HFF-Myc (cell line): Measurements from ENCODE around the gene FBLN7.
"Not testable (repeated sequence)": the region's sequence is repeated elsewhere in the genome, so short reads cannot be mapped to it uniquely, and the experiment has no call there.

ENCODE experiments used
- DNase-seq: peaks from one replicate; pipeline ENCODE4 v3.0.0-alpha.2; 2011; ENCODE audit warnings: low read depth; ENCODE audit errors: extremely low read depth
- H3K4me3 ChIP-seq: replicated peaks from 2 replicates; pipeline ENCODE4 v1.5.1; 2011; ENCODE audit warnings: low read depth, mild to moderate bottlenecking, control low read depth, low read length
- TF ChIP-seq, protein P1 (sequence below): IDR thresholded peaks from 2 replicates; pipeline ENCODE4 v1.5.1; 2012; ENCODE audit warnings: mild to moderate bottlenecking, low read depth, low read length, control low read depth; ENCODE audit errors: missing control alignments

The FBLN7 gene

GRCh38 chr2:112133344-112133743 is 4.8 kb upstream of the FBLN7 start:
- no peak for DNase-seq
- TF ChIP-seq, protein P1, sequence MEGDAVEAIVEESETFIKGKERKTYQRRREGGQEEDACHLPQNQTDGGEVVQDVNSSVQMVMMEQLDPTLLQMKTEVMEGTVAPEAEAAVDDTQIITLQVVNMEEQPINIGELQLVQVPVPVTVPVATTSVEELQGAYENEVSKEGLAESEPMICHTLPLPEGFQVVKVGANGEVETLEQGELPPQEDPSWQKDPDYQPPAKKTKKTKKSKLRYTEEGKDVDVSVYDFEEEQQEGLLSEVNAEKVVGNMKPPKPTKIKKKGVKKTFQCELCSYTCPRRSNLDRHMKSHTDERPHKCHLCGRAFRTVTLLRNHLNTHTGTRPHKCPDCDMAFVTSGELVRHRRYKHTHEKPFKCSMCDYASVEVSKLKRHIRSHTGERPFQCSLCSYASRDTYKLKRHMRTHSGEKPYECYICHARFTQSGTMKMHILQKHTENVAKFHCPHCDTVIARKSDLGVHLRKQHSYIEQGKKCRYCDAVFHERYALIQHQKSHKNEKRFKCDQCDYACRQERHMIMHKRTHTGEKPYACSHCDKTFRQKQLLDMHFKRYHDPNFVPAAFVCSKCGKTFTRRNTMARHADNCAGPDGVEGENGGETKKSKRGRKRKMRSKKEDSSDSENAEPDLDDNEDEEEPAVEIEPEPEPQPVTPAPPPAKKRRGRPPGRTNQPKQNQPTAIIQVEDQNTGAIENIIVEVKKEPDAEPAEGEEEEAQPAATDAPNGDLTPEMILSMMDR, result no peak
- no peak overlapping the region for H3K4me3 ChIP-seq

GRCh38 chr2:112134120-112134519 is 4.1 kb upstream of the FBLN7 start:
- H3K4me3 ChIP-seq, result no peak overlapping the region
- TF ChIP-seq, protein P1, result no peak
- no peak for DNase-seq

GRCh38 chr2:112136096-112136495 is 2.1 kb upstream of the FBLN7 start:
- no peak overlapping the region for H3K4me3 ChIP-seq
- TF ChIP-seq, protein P1, result no peak
- DNase-seq, result no peak

GRCh38 chr2:112137516-112138158 is 548 bp upstream of the FBLN7 start:
- TF ChIP-seq, protein P1, result no peak
- H3K4me3 ChIP-seq, result peak overlapping the region; percentile 36
- no peak for DNase-seq

- peak overlapping the region; percentile 36; the same call in 1 of the 2 replicates for H3K4me3 ChIP-seq
- not testable (repeated sequence) for DNase-seq
Observed at GRCh38 chr2:112139033-112139614, 939 bp downstream of the FBLN7 start.

DNA sequence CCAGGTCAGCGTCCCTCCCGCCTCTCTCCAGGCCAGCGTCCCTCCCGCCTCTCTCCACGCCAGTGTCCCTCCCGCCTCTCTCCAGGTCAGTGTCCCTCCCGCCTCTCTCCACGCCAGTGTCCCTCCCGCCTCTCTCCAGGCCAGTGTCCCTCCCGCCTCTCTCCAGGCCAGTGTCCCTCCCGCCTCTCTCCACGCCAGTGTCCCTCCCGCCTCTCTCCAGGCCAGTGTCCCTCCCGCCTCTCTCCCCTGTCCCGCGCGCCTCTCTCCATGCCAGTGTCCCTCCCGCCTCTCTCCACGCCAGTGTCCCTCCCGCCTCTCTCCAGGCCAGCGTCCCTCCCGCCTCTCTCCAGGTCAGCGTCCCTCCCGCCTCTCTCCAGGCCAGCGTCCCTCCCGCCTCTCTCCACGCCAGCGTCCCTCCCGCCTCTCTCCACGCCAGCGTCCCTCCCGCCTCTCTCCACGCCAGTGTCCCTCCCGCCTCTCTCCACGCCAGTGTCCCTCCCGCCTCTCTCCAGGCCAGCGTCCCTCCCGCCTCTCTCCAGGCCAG is 1.5 kb downstream of the FBLN7 start:
- H3K4me3 ChIP-seq, DNase-seq: not testable (repeated sequence)

GRCh38 chr2:112140205-112140802 is 2.1 kb downstream of the FBLN7 start:
- DNase-seq, result no peak
- no peak overlapping the region for H3K4me3 ChIP-seq
- TF ChIP-seq, protein P1, result no peak
